ENCODE data around the gene ME1.

The ME1 gene

DNA sequence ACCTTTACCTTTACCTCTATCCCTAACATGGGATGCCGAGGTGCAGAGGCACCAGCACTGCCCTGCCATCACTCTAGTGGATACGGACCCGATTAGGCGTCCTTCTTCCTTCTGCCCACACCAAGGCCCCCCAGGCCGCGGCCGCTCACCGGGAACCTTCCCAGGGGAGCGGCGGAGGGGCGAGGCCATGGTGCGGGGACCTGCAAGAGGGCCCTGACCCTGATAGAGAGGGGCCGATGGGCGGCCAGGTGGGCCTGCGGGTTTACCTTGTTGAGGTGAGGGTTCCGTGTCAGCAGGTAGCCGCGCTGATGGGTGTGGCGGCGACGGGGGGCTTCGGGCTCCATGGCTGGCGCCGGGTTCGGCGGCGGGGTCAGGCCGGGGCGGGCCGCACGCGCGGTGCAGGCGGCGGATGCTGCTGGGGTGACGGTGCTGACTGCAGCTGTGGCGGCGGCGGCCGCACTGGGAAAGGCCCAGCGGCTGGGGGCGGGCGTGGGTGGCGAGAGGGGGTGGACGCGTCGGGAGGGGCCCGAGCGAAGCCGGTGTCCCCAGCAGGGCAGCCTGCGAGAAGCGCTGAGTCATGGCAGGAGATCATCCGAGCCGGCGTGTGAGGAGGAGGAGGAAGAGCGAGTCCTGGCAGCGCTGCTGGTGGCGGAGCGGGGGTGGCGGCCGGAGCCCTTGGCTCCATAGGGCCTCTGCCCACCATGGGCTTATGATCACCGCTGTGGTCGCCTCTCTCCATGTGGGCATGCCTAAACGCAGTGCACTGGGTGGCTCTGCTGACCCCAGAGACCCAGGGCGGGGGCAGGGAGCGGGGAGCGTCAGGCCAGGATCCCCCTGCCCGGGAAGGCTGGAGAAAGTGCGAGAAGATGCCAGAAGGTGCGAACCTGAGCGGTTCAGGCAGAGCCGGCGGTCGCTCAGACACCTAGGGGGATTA lies at the start of gene ME1:
TSS of gene ME1 (minus strand) at position 441 of the 934 bp plus-strand sequence. CDS start at position 344, 97 bp downstream.
- TF ChIP-seq, protein P1, sequence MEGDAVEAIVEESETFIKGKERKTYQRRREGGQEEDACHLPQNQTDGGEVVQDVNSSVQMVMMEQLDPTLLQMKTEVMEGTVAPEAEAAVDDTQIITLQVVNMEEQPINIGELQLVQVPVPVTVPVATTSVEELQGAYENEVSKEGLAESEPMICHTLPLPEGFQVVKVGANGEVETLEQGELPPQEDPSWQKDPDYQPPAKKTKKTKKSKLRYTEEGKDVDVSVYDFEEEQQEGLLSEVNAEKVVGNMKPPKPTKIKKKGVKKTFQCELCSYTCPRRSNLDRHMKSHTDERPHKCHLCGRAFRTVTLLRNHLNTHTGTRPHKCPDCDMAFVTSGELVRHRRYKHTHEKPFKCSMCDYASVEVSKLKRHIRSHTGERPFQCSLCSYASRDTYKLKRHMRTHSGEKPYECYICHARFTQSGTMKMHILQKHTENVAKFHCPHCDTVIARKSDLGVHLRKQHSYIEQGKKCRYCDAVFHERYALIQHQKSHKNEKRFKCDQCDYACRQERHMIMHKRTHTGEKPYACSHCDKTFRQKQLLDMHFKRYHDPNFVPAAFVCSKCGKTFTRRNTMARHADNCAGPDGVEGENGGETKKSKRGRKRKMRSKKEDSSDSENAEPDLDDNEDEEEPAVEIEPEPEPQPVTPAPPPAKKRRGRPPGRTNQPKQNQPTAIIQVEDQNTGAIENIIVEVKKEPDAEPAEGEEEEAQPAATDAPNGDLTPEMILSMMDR (IDR thresholded peaks at IDR 0.05; ENCODE audit: low read depth, low read length, missing control alignments): no peak

DNA sequence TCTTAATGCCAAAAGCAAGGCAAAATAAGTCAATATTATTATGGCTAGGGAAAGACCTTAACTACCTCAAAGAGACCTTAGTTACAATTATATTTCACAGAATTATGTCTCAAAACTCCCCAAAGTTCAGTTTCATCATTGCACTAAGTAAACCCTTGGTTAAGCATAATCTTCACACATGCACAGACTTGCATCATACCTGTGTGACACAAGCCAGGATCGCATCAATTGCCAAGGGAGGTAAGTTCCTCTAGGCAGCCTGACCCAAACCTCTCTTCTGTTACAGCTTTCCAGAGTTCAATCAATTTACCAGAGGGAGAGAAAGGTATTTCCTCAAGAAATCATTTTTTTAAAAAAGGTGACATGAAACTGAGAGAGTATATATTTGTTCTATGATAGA lies 49.6 kb upstream of the ME1 start:
- H3K4me3 ChIP-seq (ENCODE audit: low read depth, low read length): no peak overlapping the region
- TF ChIP-seq, protein P1 (IDR thresholded peaks at IDR 0.05; ENCODE audit: low read depth, low read length, missing control alignments): no peak
- DNase-seq (ENCODE audit: low read depth): no peak

More for the DNA sequence above, at the start of gene ME1:
- no peak for DNase-seq (ENCODE audit: low read depth)
- peak within 1 kb of the TSS; percentile 55 for H3K4me3 ChIP-seq (ENCODE audit: low read depth, low read length)

DNA sequence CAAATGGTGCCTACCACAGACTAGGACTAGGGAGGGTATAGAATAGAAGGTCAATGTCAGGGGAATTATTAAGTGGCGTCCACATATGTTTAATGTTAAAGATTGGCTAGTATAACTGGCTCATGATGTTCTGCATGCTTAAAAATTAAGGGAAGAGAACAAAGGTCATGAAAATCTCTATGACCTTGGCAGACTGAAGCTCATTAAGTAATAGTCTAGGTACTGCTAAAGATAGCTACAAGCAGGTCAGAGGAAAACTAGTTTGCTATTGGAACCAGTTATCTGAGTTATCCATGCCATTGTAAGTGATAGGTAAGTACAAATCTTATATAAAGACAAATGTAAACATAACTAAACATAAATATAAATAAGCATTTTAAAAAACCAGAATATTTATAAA lies 48.5 kb upstream of the ME1 start:
- TF ChIP-seq, protein P1 (IDR thresholded peaks at IDR 0.05; ENCODE audit: low read depth, low read length, missing control alignments): no peak
- DNase-seq (ENCODE audit: low read depth): no peak
- H3K4me3 ChIP-seq (ENCODE audit: low read depth, low read length): no peak overlapping the region

DNA sequence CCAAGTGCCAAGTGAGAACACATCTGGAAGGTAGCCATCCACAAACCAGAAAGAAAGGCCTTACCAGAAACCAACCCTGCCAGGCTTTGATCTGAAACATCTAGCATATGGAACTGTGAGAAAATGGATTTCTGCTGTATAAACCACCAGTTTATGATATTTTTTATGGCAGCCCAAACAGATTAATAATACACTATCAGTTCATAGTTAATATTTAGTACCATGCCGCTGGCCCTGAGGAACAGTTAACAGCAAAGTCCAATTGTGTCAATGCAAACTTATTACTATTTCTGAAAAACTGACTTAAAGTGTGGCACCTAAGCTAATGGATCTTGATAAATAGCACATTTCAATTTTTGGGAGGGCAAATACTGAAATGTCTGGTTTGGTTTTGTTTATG lies 46.1 kb upstream of the ME1 start:
- TF ChIP-seq, protein P1 (IDR thresholded peaks at IDR 0.05; ENCODE audit: low read depth, low read length, missing control alignments): no peak
- no peak for DNase-seq (ENCODE audit: low read depth)
- H3K4me3 ChIP-seq (ENCODE audit: low read depth, low read length): no peak overlapping the region

DNA sequence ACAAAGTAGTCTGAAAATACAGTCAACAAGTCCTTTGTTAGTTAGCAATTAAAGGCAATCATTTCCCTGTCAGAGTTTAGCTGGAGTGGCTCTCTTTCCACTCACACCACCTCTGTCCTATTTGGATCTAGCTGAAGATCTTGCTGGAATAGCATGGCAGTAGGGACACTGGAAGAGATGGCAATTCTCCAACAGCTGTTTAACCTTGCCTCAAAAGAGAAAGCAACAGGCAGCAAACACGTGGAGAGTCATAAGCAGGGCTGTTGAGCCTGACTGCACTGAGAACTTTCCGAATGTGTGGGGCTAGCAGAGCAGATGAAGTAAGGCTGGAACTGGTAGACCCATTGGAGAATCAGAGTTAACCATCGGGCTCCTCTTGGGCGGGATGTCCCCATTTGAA lies 43.5 kb upstream of the ME1 start:
- no peak overlapping the region for H3K4me3 ChIP-seq (ENCODE audit: low read depth, low read length)
- DNase-seq (ENCODE audit: low read depth): no peak
- TF ChIP-seq, protein P1 (IDR thresholded peaks at IDR 0.05; ENCODE audit: low read depth, low read length, missing control alignments): no peak

DNA sequence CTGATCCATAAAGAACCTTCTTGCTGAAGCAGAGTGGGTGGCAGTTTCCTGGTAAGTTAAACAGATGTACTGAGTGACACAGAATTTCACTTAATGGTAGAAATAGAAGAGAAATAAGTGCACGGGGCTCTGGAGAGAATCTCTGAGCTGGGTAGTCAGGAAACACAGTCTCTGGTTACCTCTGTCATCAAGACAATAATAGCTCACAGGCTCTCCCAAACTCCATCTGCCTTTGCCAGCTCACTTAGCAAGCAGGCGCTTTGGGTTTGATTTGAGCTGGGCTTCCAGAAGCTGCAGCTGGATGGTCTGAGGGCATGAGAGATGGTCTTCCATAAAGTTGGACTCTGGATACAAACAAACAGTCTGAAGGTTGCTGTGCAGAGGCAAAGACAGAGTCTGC lies 41.9 kb upstream of the ME1 start:
- TF ChIP-seq, protein P1 (IDR thresholded peaks at IDR 0.05; ENCODE audit: low read depth, low read length, missing control alignments): no peak
- no peak for DNase-seq (ENCODE audit: low read depth)
- no peak overlapping the region for H3K4me3 ChIP-seq (ENCODE audit: low read depth, low read length)

All from GM12864 (cell line).